ENCODE data around the gene GPSM3.

GRCh38 chr6:32200711-32201475 is 8.4 kb upstream of the GPSM3 start:
- TF ChIP-seq SP1 (IDR thresholded peaks at IDR 0.05): no peak
- TF ChIP-seq BHLHE40 (IDR thresholded peaks at IDR 0.05; ENCODE audit: borderline replicate concordance): no peak

Measured in HEK293T (cell line).